BLaER1 treated with 17β-estradiol and CSF1 and Interleukin-3, amounts not matched to agents 10 nM and 100 nM (cell line): Measurements from ENCODE around the gene FCER1G.

Experiments
- H3K27ac ChIP-seq, 11 experiments: shearing (Covaris generic); formaldehyde crosslinking; 2 replicates each; pipeline ENCODE4 v1.8.1; 2022
- H3K27me3 ChIP-seq, 11 experiments: shearing (Covaris generic); formaldehyde crosslinking; 2 replicates each; pipeline ENCODE4 v1.8.1; 2022
- H3K36me3 ChIP-seq, 11 experiments: shearing (Covaris generic); formaldehyde crosslinking; 2 replicates each; pipeline ENCODE4 v1.8.1; 2022
- H3K4me1 ChIP-seq, 10 experiments: shearing (Covaris generic); formaldehyde crosslinking; 2 replicates each; pipeline ENCODE4 v1.8.1; 2022
- H3K4me2 ChIP-seq, 11 experiments: shearing (Covaris generic); formaldehyde crosslinking; 2 replicates each; pipeline ENCODE4 v1.8.1; 2022
- H3K4me3 ChIP-seq, 10 experiments: shearing (Covaris generic); formaldehyde crosslinking; 2 replicates each; pipeline ENCODE4 v1.8.1; 2022
- H3K9ac ChIP-seq, 11 experiments: shearing (Covaris generic); formaldehyde crosslinking; 2 replicates each; pipeline ENCODE4 v1.8.1; 2022
- H3K9me3 ChIP-seq, 11 experiments: shearing (Covaris generic); formaldehyde crosslinking; replicated peaks in 1 of 11; 2 replicates each; pipeline ENCODE4 v1.8.1; 2022
- H4K20me1 ChIP-seq, 11 experiments: shearing (Covaris generic); formaldehyde crosslinking; 2 replicates each; pipeline ENCODE4 v1.8.1; 2022
- Cebpa-rat ChIP-seq, 11 experiments: shearing (Covaris generic); IDR thresholded peaks; 2 replicates each; pipeline ENCODE4 v1.8.1; 2022

The FCER1G gene

DNA sequence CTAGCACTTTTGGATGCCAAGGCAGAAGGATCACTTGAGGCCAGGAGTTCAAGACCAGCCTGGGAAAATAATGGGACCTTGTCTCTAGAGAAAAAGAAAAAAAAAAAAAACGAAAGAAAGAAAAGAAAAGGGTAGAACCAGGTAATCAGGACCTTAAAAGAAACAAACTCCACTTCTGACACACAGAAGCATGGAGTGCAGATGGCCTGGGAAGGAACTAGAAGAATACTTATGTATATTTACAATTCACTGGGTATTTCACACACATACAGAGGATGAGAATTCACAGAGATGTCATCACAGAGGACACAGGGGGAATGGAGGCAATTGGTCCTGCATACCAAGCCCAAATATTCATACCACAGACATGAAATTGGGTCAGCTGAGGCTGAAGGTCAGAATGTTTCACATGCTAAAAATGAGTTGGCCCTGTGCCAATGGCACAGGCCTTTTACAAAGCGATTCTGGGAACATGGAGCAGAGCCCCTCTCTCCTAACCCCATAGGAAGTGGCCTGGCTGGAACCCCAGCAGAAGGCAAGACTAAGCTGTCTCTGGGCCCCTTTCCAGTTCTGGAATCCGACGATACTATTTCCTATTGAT is 42.2 kb upstream of the FCER1G start:
- H3K27me3 ChIP-seq = no peaks in the 10 kb centered on the region
- no peak overlapping the region for H3K27ac ChIP-seq
- H3K4me3 ChIP-seq = no peak overlapping the region
- H3K36me3 ChIP-seq = peaks cover 59 to 81% (median 72%) of the 10 kb centered on the region in 11 experiments
- peaks cover 18 to 36% (median 24%) of the 10 kb centered on the region in 10 experiments for H3K4me1 ChIP-seq
- no peak overlapping the region for H3K4me2 ChIP-seq
- no peak for TF ChIP-seq Cebpa-rat (IDR thresholded peaks at IDR 0.05)
- peaks cover 0 to 7% (median 0%) of the 10 kb centered on the region in 11 experiments; a peak in 4 of 22 replicates for H4K20me1 ChIP-seq
- H3K9me3 ChIP-seq = no peaks in the 10 kb centered on the region
- H3K9ac ChIP-seq = peak overlapping the region in 1 of 11 experiments; percentile 39; a peak in 1 of 22 replicates

GRCh38 chr1:161173711-161174110 is 41.4 kb upstream of the FCER1G start:
- Histone ChIP-seq H3K27ac (no peak overlapping the region), H4K20me1 (peaks cover 0 to 7% (median 0%) of the 10 kb centered on the region in 11 experiments; a peak in 4 of 22 replicates), H3K4me3 (no peak overlapping the region), H3K9ac (no peak overlapping the region), H3K36me3 (peaks cover 59 to 74% (median 70%) of the 10 kb centered on the region in 11 experiments), H3K4me2 (no peak overlapping the region), H3K4me1 (peaks cover 26 to 43% (median 31%) of the 10 kb centered on the region in 10 experiments), H3K27me3 (no peaks in the 10 kb centered on the region), H3K9me3 (no peaks in the 10 kb centered on the region)
- TF ChIP-seq Cebpa-rat (IDR thresholded peaks at IDR 0.05) = no peak

DNA sequence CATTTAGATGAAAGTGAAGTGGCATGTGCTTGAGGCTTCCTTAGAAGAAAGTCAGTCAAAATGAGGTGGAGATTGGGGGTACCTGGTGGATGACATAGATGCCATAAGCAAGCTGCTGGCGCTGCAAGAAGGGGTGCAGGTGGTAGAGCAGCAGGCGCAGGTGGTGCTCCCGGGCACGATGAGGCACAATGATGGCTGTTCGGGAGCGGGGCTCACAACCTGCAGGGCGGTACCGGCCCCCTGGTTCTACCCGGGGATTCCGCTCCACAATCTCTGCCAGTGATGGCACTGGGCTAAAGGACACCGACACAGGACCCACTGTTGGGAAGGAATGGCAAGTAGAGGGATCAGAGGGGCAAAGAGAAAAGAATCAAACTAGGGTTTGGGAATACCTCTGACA is 40.2 kb upstream of the FCER1G start:
- H4K20me1 ChIP-seq = peaks cover 0 to 7% (median 0%) of the 10 kb centered on the region in 11 experiments; a peak in 3 of 22 replicates
- no peak for TF ChIP-seq Cebpa-rat (IDR thresholded peaks at IDR 0.05)
- peaks cover 55 to 62% (median 58%) of the 10 kb centered on the region in 11 experiments for H3K36me3 ChIP-seq
- no peak overlapping the region; a peak in 1 of 22 replicates for H3K9ac ChIP-seq
- no peaks in the 10 kb centered on the region for H3K9me3 ChIP-seq
- H3K27ac ChIP-seq = no peak overlapping the region
- no peak overlapping the region for H3K4me3 ChIP-seq
- H3K27me3 ChIP-seq = no peaks in the 10 kb centered on the region
- peaks cover 36 to 50% (median 42%) of the 10 kb centered on the region in 10 experiments for H3K4me1 ChIP-seq
- H3K4me2 ChIP-seq = peak overlapping the region in 2 of 11 experiments; percentile 5 to 97; a peak in 1 of 22 replicates

DNA sequence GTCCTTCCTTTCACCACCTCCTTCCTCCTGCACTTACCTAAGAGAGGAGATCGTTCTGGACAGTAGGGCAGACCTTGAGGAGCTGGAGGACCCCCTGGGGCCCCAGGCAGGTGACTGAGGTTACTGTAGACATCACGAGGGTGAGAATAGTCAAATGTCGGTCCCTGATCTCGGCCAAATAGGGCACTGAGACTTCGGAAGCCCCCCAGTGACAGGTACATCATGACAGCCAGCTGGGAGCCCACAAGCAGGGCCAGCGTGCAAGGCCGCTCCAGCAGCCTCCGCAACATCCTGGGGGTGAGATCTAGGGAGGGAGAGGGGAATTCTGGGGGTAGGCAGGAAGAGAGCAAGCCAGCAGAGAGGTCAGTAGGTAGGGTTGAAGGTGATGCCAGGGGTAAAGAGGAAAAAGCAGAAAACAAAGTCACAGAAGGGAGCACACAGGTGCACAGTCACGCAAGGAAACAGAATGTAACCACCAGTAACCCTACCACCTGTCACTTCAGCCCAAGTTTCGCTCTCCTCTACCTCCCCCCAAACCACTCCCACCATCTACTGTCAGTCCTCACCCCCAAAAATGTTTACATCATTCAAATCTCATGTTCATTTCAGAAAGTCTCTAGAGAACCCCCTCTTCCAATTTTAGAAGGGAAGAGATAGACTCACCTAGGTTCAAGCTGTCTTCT is 39.2 kb upstream of the FCER1G start:
- H3K27me3 ChIP-seq = no peaks in the 10 kb centered on the region
- H3K27ac ChIP-seq = peak overlapping the region in 3 of 11 experiments; percentile 79 to 87 (median 85); a peak in 1 of 22 replicates
- H4K20me1 ChIP-seq = peaks cover 0 to 7% (median 0%) of the 10 kb centered on the region in 11 experiments; a peak in 3 of 22 replicates
- H3K36me3 ChIP-seq = peaks cover 48 to 53% (median 51%) of the 10 kb centered on the region in 11 experiments
- H3K9ac ChIP-seq = peak overlapping the region; percentile 81 to 94 (median 86); a peak in 20 of 22 replicates
- H3K4me3 ChIP-seq = peak overlapping the region; percentile 78 to 92 (median 84); a peak in 19 of 20 replicates
- H3K4me1 ChIP-seq = peaks cover 40 to 60% (median 49%) of the 10 kb centered on the region in 10 experiments
- H3K4me2 ChIP-seq = peak overlapping the region; percentile 85 to 99 (median 98)
- no peak for TF ChIP-seq Cebpa-rat (IDR thresholded peaks at IDR 0.05)
- no peaks in the 10 kb centered on the region for H3K9me3 ChIP-seq

- H3K9ac ChIP-seq = peak overlapping the region; percentile 81 to 94 (median 86)
- H3K36me3 ChIP-seq = peaks cover 41 to 46% (median 45%) of the 10 kb centered on the region in 11 experiments
- H3K27ac ChIP-seq = peak overlapping the region; percentile 79 to 92 (median 83)
- H4K20me1 ChIP-seq = peaks cover 0 to 7% (median 0%) of the 10 kb centered on the region in 11 experiments; a peak in 3 of 22 replicates
- peak overlapping the region; percentile 85 to 99 (median 98) for H3K4me2 ChIP-seq
- no peaks in the 10 kb centered on the region for H3K27me3 ChIP-seq
- peak overlapping the region; percentile 78 to 92 (median 84) for H3K4me3 ChIP-seq
- TF ChIP-seq Cebpa-rat (IDR thresholded peaks at IDR 0.05) = no peak
- no peaks in the 10 kb centered on the region for H3K9me3 ChIP-seq
- H3K4me1 ChIP-seq = peaks cover 46 to 66% (median 56%) of the 10 kb centered on the region in 10 experiments
These were observed 38.5 kb upstream of the FCER1G start for GRCh38 chr1:161176468-161177111.

- H3K4me3 ChIP-seq = peak within 1 kb of the TSS; percentile 78 to 92 (median 84)
- H3K9ac ChIP-seq = peak within 1 kb of the TSS; percentile 81 to 94 (median 86)
- no peak for TF ChIP-seq Cebpa-rat (IDR thresholded peaks at IDR 0.05)
- no peaks in the 10 kb centered on the region for H3K9me3 ChIP-seq
- H3K4me1 ChIP-seq = peaks cover 54 to 74% (median 63%) of the 10 kb centered on the region in 10 experiments
- peaks cover 0 to 7% (median 0%) of the 10 kb centered on the region in 11 experiments; a peak in 2 of 22 replicates for H4K20me1 ChIP-seq
- no peaks in the 10 kb centered on the region for H3K27me3 ChIP-seq
- H3K4me2 ChIP-seq = peak within 1 kb of the TSS; percentile 85 to 99 (median 98)
- peak within 1 kb of the TSS; percentile 79 to 92 (median 83) for H3K27ac ChIP-seq
- H3K36me3 ChIP-seq = peaks cover 34 to 39% (median 37%) of the 10 kb centered on the region in 11 experiments
These were observed 37.8 kb upstream of the FCER1G start, which contains the start of gene B4GALT3 for GRCh38 chr1:161177112-161177935. Gene B4GALT3, minus strand, starts transcription at chr1:161177507. Its CDS starts 1,447 bp downstream, at chr1:161176060.

GRCh38 chr1:161177936-161178244 is 37.2 kb upstream of the FCER1G start:
- Histone ChIP-seq H3K9me3 (no peaks in the 10 kb centered on the region), H3K4me3 (peak overlapping the region; percentile 78 to 92 (median 84)), H3K9ac (peak overlapping the region; percentile 81 to 94 (median 86)), H3K27me3 (no peaks in the 10 kb centered on the region), H3K4me1 (peaks cover 59 to 79% (median 69%) of the 10 kb centered on the region in 10 experiments), H4K20me1 (peaks cover 0 to 7% (median 0%) of the 10 kb centered on the region in 11 experiments; a peak in 2 of 22 replicates), H3K4me2 (peak overlapping the region; percentile 85 to 99 (median 98)), H3K36me3 (peaks cover 28 to 33% (median 32%) of the 10 kb centered on the region in 11 experiments), H3K27ac (peak overlapping the region; percentile 79 to 92 (median 83))
- no peak for TF ChIP-seq Cebpa-rat (IDR thresholded peaks at IDR 0.05)

- Histone ChIP-seq H3K9ac (no peak overlapping the region), H3K36me3 (peaks cover 10 to 15% (median 14%) of the 10 kb centered on the region in 11 experiments), H3K27ac (peak overlapping the region in 1 of 11 experiments; percentile 81; a peak in 2 of 22 replicates), H3K27me3 (no peaks in the 10 kb centered on the region), H3K4me3 (no peak overlapping the region), H3K4me1 (peaks cover 77 to 90% (median 84%) of the 10 kb centered on the region in 10 experiments), H4K20me1 (peaks cover 0 to 7% (median 0%) of the 10 kb centered on the region in 11 experiments; a peak in 2 of 22 replicates), H3K9me3 (no peaks in the 10 kb centered on the region), H3K4me2 (peak overlapping the region in 4 of 11 experiments; percentile 96 to 98 (median 98); a peak in 5 of 22 replicates)
- no peak for TF ChIP-seq Cebpa-rat (IDR thresholded peaks at IDR 0.05)
These were observed 35.4 kb upstream of the FCER1G start for GRCh38 chr1:161179698-161180097.
